Measurements from ENCODE around the gene PEAK1.

DNA sequence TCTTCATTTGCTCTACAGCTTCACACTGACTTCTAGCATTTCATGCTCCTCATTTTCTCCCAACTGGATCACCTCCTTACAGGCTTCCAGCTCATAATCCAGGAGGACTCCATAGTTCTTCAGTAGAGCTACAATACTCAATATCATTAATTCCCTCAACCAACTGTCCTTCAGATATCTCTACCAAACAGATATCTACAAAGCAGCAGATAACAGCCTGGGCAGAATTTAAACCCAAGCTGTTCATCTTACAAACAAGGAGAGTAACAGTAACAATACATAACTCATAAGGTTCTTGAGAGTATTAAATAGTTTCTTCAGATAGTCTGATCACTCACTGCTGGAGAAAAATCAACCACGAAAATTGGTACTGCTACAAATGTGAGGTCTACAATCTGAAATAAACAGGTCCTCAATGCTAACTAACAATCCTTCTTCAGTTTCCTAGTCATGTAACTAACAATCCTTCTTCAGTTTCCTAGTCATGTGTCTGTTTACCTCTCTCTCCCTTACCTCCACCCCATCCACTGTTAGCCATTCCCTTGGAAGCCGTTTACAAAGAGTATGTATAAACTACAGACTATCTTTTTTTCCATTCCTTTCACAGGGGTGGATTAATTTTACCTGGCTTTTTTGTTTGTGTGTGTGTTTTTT, 5.0 kb downstream of the PEAK1 start:
- TF ChIP-seq POLR2A (IDR thresholded peaks at IDR 0.05; ENCODE audit: low read depth) = no peak
- TF ChIP-seq, protein P1, sequence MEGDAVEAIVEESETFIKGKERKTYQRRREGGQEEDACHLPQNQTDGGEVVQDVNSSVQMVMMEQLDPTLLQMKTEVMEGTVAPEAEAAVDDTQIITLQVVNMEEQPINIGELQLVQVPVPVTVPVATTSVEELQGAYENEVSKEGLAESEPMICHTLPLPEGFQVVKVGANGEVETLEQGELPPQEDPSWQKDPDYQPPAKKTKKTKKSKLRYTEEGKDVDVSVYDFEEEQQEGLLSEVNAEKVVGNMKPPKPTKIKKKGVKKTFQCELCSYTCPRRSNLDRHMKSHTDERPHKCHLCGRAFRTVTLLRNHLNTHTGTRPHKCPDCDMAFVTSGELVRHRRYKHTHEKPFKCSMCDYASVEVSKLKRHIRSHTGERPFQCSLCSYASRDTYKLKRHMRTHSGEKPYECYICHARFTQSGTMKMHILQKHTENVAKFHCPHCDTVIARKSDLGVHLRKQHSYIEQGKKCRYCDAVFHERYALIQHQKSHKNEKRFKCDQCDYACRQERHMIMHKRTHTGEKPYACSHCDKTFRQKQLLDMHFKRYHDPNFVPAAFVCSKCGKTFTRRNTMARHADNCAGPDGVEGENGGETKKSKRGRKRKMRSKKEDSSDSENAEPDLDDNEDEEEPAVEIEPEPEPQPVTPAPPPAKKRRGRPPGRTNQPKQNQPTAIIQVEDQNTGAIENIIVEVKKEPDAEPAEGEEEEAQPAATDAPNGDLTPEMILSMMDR (IDR thresholded peaks at IDR 0.05) = no peak
